ENCODE measurements around the gene PLPPR3.
"Not testable (repeated sequence)": the region's sequence is repeated elsewhere in the genome, so short reads cannot be mapped to it uniquely, and the experiment has no call there.

Gene PLPPR3

GRCh38 chr19:853614-854220 lies 32.0 kb upstream of the PLPPR3 start:
- not testable (repeated sequence) for DNase-seq (ENCODE audit: low read depth in 2 of 2)

GRCh38 chr19:853014-853585 lies 31.3 kb upstream of the PLPPR3 start:
- DNase-seq (ENCODE audit: low read depth in 2 of 2), result no peak

GRCh38 chr19:852136-853013 lies 30.6 kb upstream of the PLPPR3 start, which contains the start of gene ELANE:
Gene ELANE (plus strand): TSS chr19:852303. CDS start chr19:852329, 26 bp downstream.
- no peak for DNase-seq (ENCODE audit: low read depth in 2 of 2)

GRCh38 chr19:850979-851335 lies 29.2 kb upstream of the PLPPR3 start:
- DNase-seq (ENCODE audit: low read depth in 2 of 2), result no peak

- no peak for DNase-seq (ENCODE audit: low read depth in 2 of 2)
Observed at GRCh38 chr19:850221-850978, 28.6 kb upstream of the PLPPR3 start.

GRCh38 chr19:849195-849594 lies 27.4 kb upstream of the PLPPR3 start:
- not testable (repeated sequence) for DNase-seq (ENCODE audit: low read depth in 2 of 2)

- no peak for DNase-seq (ENCODE audit: low read depth in 2 of 2)
Observed at GRCh38 chr19:848386-848921, 26.7 kb upstream of the PLPPR3 start.

- DNase-seq (ENCODE audit: low read depth in 2 of 2), result no peak
Observed at GRCh38 chr19:845707-846521, 24.2 kb upstream of the PLPPR3 start.

- DNase-seq (ENCODE audit: low read depth in 2 of 2), result no peak
Observed at GRCh38 chr19:844546-844971, 22.8 kb upstream of the PLPPR3 start.

- no peak for DNase-seq (ENCODE audit: low read depth in 2 of 2)
Observed at GRCh38 chr19:843836-844545, 22.2 kb upstream of the PLPPR3 start.

GRCh38 chr19:843180-843835 lies 21.6 kb upstream of the PLPPR3 start:
- DNase-seq (ENCODE audit: low read depth in 2 of 2), result no peak

GRCh38 chr19:842802-843179 lies 21.0 kb upstream of the PLPPR3 start:
- not testable (repeated sequence) for DNase-seq (ENCODE audit: low read depth in 2 of 2)

GRCh38 chr19:840519-841206 lies 18.9 kb upstream of the PLPPR3 start, which contains the start of gene PRTN3:
Gene PRTN3 (plus strand): TSS chr19:840999. CDS start chr19:841009, 10 bp downstream.
- DNase-seq (ENCODE audit: low read depth in 2 of 2), result no peak

GRCh38 chr19:835210-835810 lies 13.6 kb upstream of the PLPPR3 start:
- DNase-seq (ENCODE audit: low read depth in 2 of 2), result no peak

GRCh38 chr19:834216-834615 lies 12.5 kb upstream of the PLPPR3 start:
- DNase-seq (ENCODE audit: low read depth in 2 of 2), result no peak

- no peak for DNase-seq (ENCODE audit: low read depth in 2 of 2)
Observed at GRCh38 chr19:831407-832369, 9.9 kb upstream of the PLPPR3 start.

- no peak for DNase-seq (ENCODE audit: low read depth in 2 of 2)
Observed at GRCh38 chr19:829129-829758, 7.5 kb upstream of the PLPPR3 start.
